Measurements from ENCODE around the gene MAPK7.
A peak's percentile ranks its signal among the peaks of the same experiment; 100 is the strongest.

The MAPK7 gene

GRCh38 chr17:19378416-19379360 lies at the start of gene MAPK7:
TSS of gene MAPK7 (plus strand) at chr17:19378498. CDS start at chr17:19378901, 403 bp downstream.
- no peak for DNase-seq

DNA sequence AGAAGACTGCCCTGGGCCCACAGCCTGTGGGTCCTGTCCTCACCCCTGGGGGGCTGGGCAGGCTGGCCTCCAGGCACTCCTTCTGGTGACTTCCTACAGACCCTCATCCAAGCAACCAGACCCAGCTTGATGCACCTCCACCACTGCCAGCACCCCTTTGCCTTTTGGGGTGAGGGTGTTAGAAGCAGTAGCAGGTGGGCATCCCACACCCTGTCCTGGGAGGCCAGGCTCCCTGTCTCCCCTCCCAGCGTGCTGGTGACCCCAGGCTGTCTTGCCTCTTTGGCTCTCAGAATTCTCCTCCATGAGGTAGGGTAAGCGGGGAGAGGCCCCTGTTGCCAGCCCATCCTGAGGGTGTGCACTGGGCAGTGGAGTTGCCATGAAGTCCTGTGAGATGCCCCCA lies 49.2 kb upstream of the MAPK7 start:
- no peak for DNase-seq

DNA sequence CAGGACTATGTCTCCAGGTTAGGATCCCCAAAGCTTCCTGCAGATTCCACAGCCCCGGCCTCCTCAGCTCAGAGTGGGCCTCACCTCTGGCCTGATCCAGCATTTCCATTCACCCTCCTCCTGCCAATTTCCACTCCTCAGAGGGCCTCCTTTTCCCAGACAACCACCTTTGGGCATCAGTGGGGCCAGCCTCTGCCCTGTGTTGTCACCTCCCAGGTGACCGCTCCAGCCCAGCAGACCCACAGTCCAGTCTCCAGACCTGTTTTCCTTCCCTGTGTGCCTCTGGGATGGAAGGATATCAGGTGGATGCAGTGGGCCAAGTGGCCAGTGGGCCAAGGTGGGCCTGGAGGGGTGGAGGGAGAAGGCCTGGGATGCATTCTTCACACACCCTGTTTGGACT lies 48.5 kb upstream of the MAPK7 start:
- DNase-seq: no peak

DNA sequence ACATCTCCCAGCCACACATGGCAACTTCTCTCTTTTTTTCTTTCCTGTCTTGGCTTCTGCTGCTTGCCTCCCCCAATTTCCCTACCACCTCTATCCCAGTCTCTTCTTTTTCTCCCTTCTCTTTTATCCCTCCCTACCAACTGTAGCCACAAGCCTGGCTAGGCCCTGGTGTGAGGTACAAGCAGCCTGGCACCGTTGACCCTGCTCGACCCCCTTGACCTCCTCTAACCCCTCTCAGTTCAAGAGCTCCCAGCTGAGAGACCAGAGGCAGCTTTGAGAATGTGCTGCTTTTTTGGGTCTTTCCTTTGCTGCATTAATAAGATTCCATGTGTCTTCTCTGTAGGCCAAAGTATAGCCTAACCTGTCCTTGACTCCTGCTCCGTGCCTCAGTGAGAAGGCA lies 48.0 kb upstream of the MAPK7 start:
- DNase-seq: no peak

DNA sequence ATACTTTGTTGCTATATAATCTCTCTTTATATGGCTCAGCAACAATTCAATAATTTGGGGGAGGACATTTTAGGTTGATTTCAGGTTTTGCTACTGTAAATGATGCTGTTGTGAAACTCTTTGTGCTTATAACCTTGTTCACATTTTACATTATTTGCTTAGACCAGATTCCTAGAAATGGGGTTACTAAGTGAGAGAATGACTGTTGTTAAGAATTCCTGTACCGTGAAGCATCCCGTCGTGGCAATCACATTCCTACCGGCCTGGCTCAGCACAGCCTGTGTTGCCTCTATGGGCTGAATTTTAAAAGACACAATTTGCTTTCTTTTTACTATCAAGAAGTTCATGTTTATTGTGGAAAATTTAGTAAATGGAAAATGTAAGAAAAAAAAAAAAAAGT lies 47.2 kb upstream of the MAPK7 start:
- DNase-seq: no peak

- DNase-seq: no peak
Measured at GRCh38 chr17:19331543-19332245, 46.6 kb upstream of the MAPK7 start.

DNA sequence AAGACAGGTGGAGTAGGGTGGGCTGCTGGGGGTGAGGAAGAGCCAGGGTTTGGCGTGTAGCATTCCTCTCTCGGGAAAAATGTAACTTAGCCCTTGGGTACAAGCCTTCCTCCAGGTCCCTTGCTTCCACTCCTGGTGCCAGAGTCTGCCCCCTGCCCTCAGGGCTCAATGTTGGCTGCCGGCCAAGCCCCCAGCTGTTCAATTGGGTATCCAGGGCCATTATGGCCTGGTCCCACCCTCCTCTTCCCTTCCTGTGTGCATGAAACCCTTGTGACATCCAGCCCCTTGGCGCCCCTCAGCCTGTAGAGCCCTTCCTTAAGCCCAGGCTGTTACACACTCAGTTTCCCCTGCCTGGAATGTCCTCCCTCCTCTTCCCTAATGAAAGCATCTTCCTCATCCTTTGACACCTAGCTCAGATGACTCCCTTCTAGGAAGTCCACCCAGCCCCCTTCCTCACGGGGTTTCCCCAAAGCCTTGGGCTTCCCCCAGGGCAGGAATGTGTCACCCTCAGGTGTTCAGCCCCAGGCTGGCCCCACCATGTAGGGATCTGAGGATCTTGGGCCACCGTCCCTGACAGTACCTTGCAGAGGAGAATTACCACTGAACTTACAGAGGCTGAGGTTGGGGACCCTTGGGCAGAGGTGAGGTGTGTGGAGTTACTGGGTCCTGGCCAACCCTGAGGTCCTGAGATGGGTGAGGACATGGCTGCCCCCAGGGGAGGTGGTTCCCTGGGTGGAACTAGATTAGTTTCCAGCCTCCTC lies 45.7 kb upstream of the MAPK7 start:
- no peak for DNase-seq

- DNase-seq: no peak
Measured at GRCh38 chr17:19333132-19333440, 45.2 kb upstream of the MAPK7 start.

GRCh38 chr17:19333736-19334290 lies 44.5 kb upstream of the MAPK7 start:
- no peak for DNase-seq

DNA sequence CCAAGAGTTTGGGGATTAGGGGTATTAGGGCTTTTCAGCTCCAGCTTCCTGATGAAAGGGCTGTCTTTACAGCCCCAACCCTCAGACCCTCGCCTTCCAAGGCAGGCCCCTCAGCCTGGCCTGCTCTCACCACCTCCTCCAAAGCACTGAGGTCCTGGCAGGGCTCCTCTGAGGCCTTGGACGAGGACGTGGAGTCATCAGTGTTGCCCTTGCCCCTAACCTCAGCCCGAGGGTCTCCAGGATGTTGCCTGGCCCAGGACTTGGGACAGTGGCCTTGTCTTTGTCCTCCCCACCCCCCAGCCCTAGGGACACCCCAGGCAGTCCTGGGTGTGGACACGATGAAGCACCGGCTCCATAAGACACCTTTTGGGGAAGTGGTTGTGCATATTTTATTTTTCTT lies 44.0 kb upstream of the MAPK7 start:
- no peak for DNase-seq

DNA sequence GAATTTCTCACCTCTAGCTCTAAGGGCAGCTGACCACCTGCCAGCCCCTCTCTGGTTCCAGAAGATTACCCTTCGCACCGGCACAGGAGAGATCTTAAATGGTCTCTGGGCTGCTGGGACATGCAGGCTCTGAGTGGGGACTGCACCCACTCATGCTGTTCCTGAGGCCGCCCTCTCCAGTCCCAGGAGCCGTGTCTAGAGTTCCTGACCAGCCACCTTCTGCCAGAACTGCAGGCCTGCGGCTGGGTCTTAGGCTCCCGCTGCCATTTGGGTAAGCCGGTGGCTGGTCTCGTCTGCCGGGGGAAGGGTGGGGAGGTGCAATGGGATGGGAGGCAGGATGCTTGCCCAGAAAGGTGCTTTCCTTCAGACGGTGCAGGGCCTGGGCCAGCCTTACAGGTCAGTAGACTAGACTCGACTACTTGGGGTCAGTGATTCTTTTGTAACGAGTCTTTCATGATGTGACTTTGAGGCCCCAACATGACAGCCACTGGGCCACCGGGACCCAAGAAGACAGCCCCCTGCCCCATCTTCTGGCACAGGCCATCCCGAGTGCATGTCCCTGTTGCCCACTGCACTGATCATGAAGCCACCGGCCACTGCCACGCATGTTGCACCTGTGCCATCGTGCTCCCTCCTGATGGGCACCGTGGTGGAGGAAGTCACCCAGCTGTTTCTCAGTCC lies 42.2 kb upstream of the MAPK7 start:
- DNase-seq: no peak

DNA sequence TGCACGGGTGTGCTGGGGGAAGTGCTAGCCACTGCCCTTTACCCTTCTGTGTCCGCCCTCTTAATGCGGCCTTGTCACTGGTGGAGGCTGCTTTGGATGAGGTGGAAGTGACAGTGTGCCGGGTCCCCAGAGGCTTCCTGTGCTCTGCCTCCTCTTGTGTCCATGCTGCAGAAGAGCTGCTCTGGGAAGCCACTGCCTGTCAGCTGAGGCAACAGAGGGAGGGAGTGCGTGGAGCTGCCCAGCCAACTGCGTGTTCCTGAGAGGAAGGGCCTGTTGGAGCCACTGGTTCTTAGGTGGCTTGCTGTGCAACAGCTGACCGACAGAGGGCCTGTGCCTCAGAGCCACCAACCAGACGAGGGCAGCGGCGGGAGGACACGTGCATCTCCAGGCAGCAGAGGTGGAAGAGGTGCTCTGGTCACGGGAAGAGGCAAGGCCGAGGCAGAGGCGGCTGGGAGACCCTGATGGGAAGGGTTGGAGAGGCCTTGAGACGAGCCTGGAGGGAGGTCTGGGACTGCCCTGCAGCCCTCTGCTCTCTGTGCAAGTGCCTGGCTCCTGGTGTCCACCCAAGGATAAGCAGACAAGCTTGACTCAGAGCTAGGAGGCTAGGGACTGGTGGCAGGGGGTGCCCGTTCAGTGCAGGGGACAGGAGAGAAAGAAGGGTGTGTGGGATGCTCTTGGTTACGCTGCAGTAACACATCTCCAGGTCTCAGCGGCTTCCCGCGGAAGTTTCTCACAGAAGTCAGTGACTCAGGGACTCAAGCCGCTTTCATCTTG lies 41.2 kb upstream of the MAPK7 start:
- DNase-seq: no peak

DNA sequence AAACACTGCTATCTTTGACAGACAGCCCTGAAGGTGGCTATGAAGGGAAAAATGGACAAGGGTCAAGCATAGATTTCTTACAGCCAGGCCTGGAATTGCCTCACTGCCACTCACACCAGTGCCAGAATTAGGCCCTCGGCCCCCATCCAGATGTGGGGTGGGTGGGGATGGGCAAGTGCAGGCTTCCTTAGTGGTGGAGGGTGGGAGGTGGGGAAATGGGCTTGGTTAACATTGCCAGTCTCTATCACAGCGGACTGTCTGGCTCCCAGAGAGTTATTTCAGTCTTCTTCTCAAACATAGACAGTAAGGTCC lies 40.6 kb upstream of the MAPK7 start:
- DNase-seq: no peak

- DNase-seq: peak; percentile 55 to 64
Measured at GRCh38 chr17:19338031-19338990, 40.0 kb upstream of the MAPK7 start.

DNA sequence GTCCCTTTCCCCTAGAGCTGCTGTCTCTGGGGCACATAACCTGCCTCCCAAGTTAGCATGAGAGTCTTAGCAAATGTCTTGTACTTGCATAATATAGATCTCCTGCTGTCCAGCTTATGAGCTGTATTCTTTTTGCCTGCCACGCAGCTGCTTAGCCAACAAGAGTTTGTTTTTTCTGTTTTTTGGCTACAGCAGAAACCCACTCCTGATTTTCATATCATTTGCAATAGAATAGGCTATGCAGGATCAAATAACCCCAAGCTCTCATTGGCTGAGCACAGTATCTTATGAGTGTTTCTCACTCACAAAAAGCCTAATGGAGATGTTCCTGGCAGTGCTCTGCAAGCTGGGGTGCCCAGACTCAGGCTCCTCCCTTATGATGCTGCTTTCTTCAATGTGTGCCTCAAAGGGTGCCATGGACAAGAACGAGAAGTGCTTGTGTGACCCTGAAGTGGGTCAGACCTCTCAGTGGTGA lies 38.9 kb upstream of the MAPK7 start:
- no peak for DNase-seq

- DNase-seq: no peak
Measured at GRCh38 chr17:19341211-19341631, 37.1 kb upstream of the MAPK7 start.

GRCh38 chr17:19341641-19342610 lies 36.4 kb upstream of the MAPK7 start:
- no peak for DNase-seq

DNA sequence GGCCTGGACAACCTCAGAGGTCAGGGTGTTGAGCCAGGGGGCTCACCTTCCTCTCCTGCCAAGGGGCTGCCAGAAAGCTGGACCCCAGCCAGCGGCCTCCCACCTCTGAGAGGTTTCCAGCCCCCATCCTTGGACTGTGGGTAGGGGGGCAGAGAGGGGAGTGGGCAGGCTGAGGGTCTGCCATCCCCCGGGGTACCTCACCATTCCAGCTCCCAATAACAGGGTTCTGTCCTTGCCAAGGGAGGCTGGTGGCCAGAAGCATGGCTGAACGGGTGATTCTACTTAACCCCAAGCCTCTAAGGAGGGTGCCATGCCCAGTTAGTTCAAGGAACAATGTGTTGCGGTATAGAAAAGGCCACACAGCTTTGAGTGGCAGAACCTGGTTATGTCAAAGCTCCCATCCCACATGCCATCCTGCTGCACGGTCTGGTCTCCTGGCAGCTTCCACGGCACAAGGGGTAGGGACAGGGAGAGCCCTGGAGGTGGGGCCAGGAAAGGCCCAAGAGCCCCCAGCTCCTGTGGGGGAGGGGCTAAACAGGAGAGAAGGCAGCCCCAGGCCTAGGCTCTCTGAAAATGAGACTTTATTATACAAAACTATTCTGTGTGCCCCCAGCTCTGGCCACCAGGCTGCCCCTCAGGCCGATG lies 35.6 kb upstream of the MAPK7 start:
- DNase-seq: no peak

GRCh38 chr17:19343256-19343630 lies 35.1 kb upstream of the MAPK7 start:
- no peak for DNase-seq

Data from AML-193 (cell line).